GM12878 (cell line): ENCODE measurements around the gene PEX12. TPM values are rescaled to one million over a fixed set of nuclear protein-coding genes. Genes with fewer than 3 reads are reported as not detected.

Experiments
- ATF7 ChIP-seq: fragments of 450-650 bp; IDR thresholded peaks from 2 replicates; pipeline ENCODE4 v1.6.1; 2016; ENCODE audit warnings: low read depth, mild to moderate bottlenecking
- BRCA1 ChIP-seq: IDR thresholded peaks from 2 replicates; pipeline ENCODE4 v1.6.1; 2011; ENCODE audit warnings: low read depth, low read length, improper control_type of control experiment
- CBFB ChIP-seq: IDR thresholded peaks from 2 replicates; pipeline ENCODE4 v1.6.1; 2016; ENCODE audit warnings: antibody characterized with exemption, low read depth
- CREB1 ChIP-seq: IDR thresholded peaks from 2 replicates; pipeline ENCODE4 v1.6.1; 2012; ENCODE audit warnings: low read depth, mild to moderate bottlenecking, inconsistent platforms
- IKZF2 ChIP-seq, 2 experiments: fragments of 450-650 bp; IDR thresholded peaks; 2 replicates each; pipeline ENCODE4 v1.6.1; 2017; ENCODE audit warnings: mild to moderate bottlenecking in 2 of 2, moderate library complexity in 2 of 2
- IRF4 ChIP-seq: IDR thresholded peaks from 2 replicates; pipeline ENCODE4 v1.6.1; 2011; ENCODE audit warnings: low read depth, low read length
- PAX5 ChIP-seq: IDR thresholded peaks from 2 replicates; pipeline ENCODE4 v1.6.1; 2011; ENCODE audit warnings: low read depth, low read length, borderline replicate concordance
- PML ChIP-seq: IDR thresholded peaks from 2 replicates; pipeline ENCODE4 v1.6.1; 2012; ENCODE audit warnings: low read length, inconsistent platforms
- POLR2A ChIP-seq: IDR thresholded peaks from 2 replicates; pipeline ENCODE4 v1.6.1; 2011; ENCODE audit warnings: low read depth, mild to moderate bottlenecking, low read length
- POU2F2 ChIP-seq: IDR thresholded peaks from 3 replicates; pipeline ENCODE4 v1.6.1; 2011; ENCODE audit warnings: low read depth, mild to moderate bottlenecking, low read length, borderline replicate concordance
- SMARCA5 ChIP-seq: fragments of 450-650 bp; IDR thresholded peaks from 2 replicates; pipeline ENCODE4 v1.6.1; 2017; ENCODE audit warnings: mild to moderate bottlenecking
- TCF3 ChIP-seq: IDR thresholded peaks from 2 replicates; pipeline ENCODE4 v1.6.1; 2012; ENCODE audit warnings: low read depth, mild to moderate bottlenecking, low read length, borderline replicate concordance; ENCODE audit not compliant: insufficient read depth
- ZNF207 ChIP-seq: fragments of 450-650 bp; IDR thresholded peaks from 2 replicates; pipeline ENCODE4 v1.6.1; 2014; ENCODE audit warnings: antibody characterized with exemption, mild to moderate bottlenecking, borderline replicate concordance
- ZZZ3 ChIP-seq: IDR thresholded peaks from 2 replicates; pipeline ENCODE4 v1.6.1; 2011; ENCODE audit warnings: low read depth; ENCODE audit not compliant: control insufficient read depth, insufficient read length
- polyA plus RNA-seq, 11 experiments: library from polyadenylated mRNA; depleted of rRNA in 4 of 11; unstranded in 6 of 11; stranded (reverse) in 5 of 11; fragments of >200 nt; fragmentation: Nextera tagmentation in 4 of 11; fragmentation: Illumina TruSeq in 1 of 11; extraction: Ambion mirVana in 4 of 11; extraction: Trizol in 1 of 11; gene quantifications; 1 replicate in 1 of 11; 2 replicates in 10 of 11; pipeline versions ENCODE4 v1.2.1 to v1.2.3, GENCODE V29; 2011 to 2016; ENCODE audit warnings: inconsistent platforms in 2 of 11, missing spikeins in 2 of 11, low read depth in 1 of 11
- total RNA-seq, 4 experiments: library from RNA; depleted of rRNA in 3 of 4; stranded (reverse); fragments of >200 nt in 3 of 4; fragmentation: Illumina TruSeq in 1 of 4; extraction: Trizol in 1 of 4; gene quantifications; 2 replicates each; pipeline versions ENCODE4 v1.2.1 to v1.2.3, GENCODE V29; 2013 to 2021
- TF ChIP-seq, protein P1 (sequence below): fragments of 450-650 bp; IDR thresholded peaks from 2 replicates; pipeline ENCODE4 v1.6.1; 2017; ENCODE audit warnings: mild to moderate bottlenecking
- TF ChIP-seq, protein P2 (sequence below): fragments of 450-650 bp; IDR thresholded peaks from 2 replicates; pipeline ENCODE4 v1.6.1; 2017; ENCODE audit warnings: mild to moderate bottlenecking, low read depth, inconsistent platforms; ENCODE audit not compliant: poor library complexity, severe bottlenecking
- TF ChIP-seq, protein P3 (sequence below): fragments of 450-650 bp; IDR thresholded peaks from 2 replicates; pipeline ENCODE4 v1.6.1; 2018; ENCODE audit warnings: mild to moderate bottlenecking, low read depth, moderate library complexity; ENCODE audit not compliant: partially characterized antibody
- TF ChIP-seq, protein P4 (sequence below): fragments of 450-650 bp; IDR thresholded peaks from 2 replicates; pipeline ENCODE4 v1.6.1; 2016; ENCODE audit warnings: mild to moderate bottlenecking
- TF ChIP-seq, protein P5 (sequence below): fragments of 150-350 bp; IDR thresholded peaks from 2 replicates; pipeline ENCODE4 v1.6.1; 2014; ENCODE audit warnings: mild to moderate bottlenecking, low read depth, low read length

PEX12 gene
- total and polyA plus RNA-seq, 10 of the 15 experiments (the other 5 are each of a cell fraction or from before 2014, with no cell fraction given): 2.9 to 15.8 (median 4.6) TPM

DNA sequence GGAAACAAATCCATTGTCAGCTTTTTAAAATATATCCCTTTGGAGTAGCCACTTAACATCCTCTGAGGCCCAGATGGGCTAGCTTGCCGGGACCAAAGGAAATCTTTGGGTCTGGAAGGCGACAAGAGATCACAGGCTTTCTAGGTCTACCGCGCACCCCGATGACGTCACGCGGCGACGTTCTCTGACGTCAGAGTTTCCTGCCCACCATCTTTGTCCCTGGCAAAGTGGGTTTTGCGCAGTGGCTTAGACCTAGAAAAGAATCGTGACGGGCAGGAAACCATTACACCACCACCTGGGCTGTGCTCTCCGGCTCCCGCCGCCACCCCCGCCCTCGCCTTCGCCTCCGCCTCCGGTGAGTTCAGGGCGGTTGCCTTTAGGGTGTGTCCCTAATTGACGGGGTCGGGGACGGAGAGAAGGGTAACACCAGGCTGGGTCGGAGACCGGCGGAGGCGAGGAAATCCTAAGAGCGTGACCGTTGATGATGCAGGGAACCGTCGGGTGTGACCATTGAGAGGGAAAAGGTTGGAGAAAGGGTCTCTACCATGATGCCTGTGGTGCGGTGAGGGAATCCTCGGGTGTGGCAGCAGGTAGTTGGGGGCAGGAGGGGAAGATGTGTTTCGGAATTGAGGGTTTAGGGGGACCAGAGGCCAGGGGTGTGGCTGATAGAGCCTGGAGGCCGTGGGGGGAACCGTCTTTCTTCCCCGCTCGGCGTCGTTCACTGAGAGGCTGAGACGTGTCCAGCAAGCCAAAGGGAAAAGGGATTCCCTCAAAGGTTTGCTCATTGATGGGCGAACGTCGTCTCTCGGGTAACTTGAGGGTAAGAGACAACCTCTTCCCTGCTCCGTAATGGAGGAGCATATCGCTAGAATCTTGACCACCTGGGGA, 8.9 kb upstream of the PEX12 start, which contains the start of gene AP2B1 (continued):
- peak; percentile 100 for TF ChIP-seq CREB1
- no peak for TF ChIP-seq ZZZ3
- TF ChIP-seq IRF4: no peak
- TF ChIP-seq, protein P1, sequence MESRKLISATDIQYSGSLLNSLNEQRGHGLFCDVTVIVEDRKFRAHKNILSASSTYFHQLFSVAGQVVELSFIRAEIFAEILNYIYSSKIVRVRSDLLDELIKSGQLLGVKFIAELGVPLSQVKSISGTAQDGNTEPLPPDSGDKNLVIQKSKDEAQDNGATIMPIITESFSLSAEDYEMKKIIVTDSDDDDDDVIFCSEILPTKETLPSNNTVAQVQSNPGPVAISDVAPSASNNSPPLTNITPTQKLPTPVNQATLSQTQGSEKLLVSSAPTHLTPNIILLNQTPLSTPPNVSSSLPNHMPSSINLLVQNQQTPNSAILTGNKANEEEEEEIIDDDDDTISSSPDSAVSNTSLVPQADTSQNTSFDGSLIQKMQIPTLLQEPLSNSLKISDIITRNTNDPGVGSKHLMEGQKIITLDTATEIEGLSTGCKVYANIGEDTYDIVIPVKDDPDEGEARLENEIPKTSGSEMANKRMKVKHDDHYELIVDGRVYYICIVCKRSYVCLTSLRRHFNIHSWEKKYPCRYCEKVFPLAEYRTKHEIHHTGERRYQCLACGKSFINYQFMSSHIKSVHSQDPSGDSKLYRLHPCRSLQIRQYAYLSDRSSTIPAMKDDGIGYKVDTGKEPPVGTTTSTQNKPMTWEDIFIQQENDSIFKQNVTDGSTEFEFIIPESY: 0 out of 2 replicates have a peak, but pooled peaks have one; percentile 7
- TF ChIP-seq, protein P2, sequence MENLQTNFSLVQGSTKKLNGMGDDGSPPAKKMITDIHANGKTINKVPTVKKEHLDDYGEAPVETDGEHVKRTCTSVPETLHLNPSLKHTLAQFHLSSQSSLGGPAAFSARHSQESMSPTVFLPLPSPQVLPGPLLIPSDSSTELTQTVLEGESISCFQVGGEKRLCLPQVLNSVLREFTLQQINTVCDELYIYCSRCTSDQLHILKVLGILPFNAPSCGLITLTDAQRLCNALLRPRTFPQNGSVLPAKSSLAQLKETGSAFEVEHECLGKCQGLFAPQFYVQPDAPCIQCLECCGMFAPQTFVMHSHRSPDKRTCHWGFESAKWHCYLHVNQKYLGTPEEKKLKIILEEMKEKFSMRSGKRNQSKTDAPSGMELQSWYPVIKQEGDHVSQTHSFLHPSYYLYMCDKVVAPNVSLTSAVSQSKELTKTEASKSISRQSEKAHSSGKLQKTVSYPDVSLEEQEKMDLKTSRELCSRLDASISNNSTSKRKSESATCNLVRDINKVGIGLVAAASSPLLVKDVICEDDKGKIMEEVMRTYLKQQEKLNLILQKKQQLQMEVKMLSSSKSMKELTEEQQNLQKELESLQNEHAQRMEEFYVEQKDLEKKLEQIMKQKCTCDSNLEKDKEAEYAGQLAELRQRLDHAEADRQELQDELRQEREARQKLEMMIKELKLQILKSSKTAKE: peak; percentile 80
- TF ChIP-seq POLR2A: peak; percentile 88
- TF ChIP-seq, protein P3, sequence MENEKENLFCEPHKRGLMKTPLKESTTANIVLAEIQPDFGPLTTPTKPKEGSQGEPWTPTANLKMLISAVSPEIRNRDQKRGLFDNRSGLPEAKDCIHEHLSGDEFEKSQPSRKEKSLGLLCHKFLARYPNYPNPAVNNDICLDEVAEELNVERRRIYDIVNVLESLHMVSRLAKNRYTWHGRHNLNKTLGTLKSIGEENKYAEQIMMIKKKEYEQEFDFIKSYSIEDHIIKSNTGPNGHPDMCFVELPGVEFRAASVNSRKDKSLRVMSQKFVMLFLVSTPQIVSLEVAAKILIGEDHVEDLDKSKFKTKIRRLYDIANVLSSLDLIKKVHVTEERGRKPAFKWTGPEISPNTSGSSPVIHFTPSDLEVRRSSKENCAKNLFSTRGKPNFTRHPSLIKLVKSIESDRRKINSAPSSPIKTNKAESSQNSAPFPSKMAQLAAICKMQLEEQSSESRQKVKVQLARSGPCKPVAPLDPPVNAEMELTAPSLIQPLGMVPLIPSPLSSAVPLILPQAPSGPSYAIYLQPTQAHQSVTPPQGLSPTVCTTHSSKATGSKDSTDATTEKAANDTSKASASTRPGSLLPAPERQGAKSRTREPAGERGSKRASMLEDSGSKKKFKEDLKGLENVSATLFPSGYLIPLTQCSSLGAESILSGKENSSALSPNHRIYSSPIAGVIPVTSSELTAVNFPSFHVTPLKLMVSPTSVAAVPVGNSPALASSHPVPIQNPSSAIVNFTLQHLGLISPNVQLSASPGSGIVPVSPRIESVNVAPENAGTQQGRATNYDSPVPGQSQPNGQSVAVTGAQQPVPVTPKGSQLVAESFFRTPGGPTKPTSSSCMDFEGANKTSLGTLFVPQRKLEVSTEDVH: peak; percentile 96
- TF ChIP-seq BRCA1: peak; percentile 80
- peak; percentile 48; the same call in 1 of the 3 replicates for TF ChIP-seq POU2F2
- TF ChIP-seq, protein P4, sequence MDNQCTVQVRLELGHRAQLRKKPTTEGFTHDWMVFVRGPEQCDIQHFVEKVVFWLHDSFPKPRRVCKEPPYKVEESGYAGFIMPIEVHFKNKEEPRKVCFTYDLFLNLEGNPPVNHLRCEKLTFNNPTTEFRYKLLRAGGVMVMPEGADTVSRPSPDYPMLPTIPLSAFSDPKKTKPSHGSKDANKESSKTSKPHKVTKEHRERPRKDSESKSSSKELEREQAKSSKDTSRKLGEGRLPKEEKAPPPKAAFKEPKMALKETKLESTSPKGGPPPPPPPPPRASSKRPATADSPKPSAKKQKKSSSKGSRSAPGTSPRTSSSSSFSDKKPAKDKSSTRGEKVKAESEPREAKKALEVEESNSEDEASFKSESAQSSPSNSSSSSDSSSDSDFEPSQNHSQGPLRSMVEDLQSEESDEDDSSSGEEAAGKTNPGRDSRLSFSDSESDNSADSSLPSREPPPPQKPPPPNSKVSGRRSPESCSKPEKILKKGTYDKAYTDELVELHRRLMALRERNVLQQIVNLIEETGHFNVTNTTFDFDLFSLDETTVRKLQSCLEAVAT: peak; percentile 94
- TF ChIP-seq ZNF207: peak; percentile 73; the same call in 1 of the 2 replicates
- peak; percentile 99 for TF ChIP-seq ATF7
- peak; percentile 73; the same call in 1 of the 2 replicates for TF ChIP-seq PAX5
- TF ChIP-seq, protein P5, sequence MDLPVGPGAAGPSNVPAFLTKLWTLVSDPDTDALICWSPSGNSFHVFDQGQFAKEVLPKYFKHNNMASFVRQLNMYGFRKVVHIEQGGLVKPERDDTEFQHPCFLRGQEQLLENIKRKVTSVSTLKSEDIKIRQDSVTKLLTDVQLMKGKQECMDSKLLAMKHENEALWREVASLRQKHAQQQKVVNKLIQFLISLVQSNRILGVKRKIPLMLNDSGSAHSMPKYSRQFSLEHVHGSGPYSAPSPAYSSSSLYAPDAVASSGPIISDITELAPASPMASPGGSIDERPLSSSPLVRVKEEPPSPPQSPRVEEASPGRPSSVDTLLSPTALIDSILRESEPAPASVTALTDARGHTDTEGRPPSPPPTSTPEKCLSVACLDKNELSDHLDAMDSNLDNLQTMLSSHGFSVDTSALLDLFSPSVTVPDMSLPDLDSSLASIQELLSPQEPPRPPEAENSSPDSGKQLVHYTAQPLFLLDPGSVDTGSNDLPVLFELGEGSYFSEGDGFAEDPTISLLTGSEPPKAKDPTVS: no peak
- peak; percentile 75 for TF ChIP-seq CBFB
- peak; percentile 51 to 67; a peak in 3 of 4 replicates for TF ChIP-seq IKZF2 (IDR thresholded peaks at IDR 0.05)
- 0 out of 2 replicates have a peak, but pooled peaks have one; percentile 18 for TF ChIP-seq TCF3
- TF ChIP-seq PML: peak; percentile 81; the same call in 1 of the 2 replicates
- peak; percentile 20; the same call in 1 of the 2 replicates for TF ChIP-seq SMARCA5
